GM19099 (cell line): ENCODE results near the gene POLR2E.

ENCODE experiments used
- POLR2A ChIP-seq: IDR thresholded peaks from 3 replicates; pipeline ENCODE4 v1.6.1; 2011; ENCODE audit warnings: low read depth; ENCODE audit not compliant: insufficient read length; ENCODE audit errors: extremely low read depth

POLR2E gene

GRCh38 chr19:1058112-1058511 is 37.1 kb downstream of the POLR2E start:
- no peak for TF ChIP-seq POLR2A

DNA sequence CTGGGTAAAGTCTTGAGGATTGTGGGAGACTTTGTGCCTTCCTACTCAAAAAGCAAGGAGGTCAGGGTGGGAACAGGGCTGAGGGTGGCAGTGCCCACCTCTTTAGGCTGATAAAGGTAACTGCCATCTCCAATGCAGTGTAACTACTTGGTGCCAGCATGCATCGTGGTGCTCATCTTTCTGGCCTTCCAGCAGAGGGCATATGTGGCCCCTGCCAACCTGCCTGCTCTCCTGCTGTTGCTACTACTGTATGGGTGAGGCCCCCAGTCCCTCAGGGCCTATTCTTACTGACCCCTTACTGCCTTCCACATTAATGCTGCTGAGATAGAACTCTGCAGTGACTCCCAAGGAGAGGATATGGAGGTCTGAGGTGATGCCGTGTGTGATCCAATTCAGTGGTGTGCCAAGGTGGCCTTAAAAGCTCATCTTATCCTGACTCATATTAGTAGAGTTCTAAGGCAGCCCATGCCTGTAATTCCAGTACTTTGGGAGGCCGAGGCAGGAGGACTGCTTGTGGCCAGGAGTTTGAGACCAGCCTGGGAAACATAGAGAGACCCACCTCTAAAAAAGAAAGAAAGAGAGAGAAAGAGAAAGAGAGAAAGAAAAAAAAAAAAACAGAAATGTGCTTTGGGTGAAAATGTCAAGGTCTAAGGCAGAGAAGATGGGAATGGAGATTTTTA is 37.9 kb downstream of the POLR2E start:
- TF ChIP-seq POLR2A: no peak

- no peak for TF ChIP-seq POLR2A
Measured at GRCh38 chr19:1055886-1056620, 39.1 kb downstream of the POLR2E start.

DNA sequence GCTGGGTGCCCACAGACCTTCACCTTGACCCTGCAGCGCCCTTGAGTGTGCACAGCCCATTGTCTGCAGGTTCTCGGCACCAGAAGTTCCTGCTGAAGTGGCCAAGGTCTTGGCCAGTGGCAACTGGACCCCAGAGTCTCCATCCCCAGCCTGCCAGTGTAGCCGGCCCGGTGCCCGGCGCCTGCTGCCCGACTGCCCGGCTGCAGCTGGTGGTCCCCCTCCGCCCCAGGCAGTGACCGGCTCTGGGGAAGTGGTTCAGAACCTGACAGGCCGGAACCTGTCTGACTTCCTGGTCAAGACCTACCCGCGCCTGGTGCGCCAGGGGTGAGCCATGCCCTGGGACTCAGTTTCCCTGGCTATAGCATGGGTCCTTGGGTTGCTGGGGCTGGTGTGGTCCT is 40.1 kb downstream of the POLR2E start:
- no peak for TF ChIP-seq POLR2A

GRCh38 chr19:1054102-1055027 is 40.8 kb downstream of the POLR2E start:
- TF ChIP-seq POLR2A: no peak

GRCh38 chr19:1053176-1054101 is 41.7 kb downstream of the POLR2E start:
- no peak for TF ChIP-seq POLR2A

DNA sequence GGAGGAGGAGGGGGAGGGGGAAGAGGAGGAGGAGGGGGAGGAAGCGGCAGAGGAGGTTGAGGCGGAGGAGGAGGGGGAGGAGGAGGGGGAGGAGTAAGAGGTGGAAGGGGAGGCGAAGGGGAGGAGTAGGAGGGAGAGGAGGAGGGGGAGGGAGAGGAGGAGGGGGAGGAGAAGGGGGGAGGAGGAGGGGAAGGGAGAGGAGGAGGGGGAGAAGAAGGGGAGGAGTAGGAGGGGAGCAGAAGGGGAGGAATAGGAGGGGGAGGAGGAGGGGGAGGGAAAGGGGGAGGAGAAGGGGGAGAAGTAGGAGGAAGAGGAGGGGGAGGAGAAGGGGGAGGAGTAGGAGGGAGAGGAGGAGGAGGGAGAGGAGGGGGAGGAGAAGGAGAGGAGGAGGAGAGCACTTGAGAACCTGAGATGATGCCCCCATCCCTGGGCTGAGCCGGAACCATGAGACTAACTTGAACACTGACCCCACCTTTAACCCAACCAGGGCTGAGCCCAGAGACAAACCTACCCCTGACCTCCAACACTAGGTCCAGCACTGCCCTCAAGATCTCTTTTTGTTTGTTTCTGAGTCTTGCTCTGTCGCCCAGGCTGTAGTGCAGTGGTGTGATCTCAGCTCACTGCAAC is 42.7 kb downstream of the POLR2E start:
- TF ChIP-seq POLR2A: no peak

DNA sequence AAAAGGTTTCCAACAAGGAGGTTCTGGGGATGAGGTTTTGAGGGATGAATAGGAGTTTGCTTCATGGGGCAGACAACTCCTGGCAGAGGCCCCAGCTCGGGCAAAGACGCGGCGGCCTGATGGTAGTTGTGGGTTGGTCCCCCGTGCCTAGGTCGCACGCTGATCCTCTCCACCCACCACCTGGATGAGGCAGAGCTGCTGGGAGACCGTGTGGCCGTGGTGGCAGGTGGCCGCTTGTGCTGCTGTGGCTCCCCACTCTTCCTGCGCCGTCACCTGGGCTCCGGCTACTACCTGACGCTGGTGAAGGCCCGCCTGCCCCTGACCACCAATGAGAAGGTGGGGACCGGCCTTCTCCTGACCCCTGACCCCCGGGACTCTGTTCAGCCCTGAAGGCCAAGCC is 43.4 kb downstream of the POLR2E start:
- no peak for TF ChIP-seq POLR2A

DNA sequence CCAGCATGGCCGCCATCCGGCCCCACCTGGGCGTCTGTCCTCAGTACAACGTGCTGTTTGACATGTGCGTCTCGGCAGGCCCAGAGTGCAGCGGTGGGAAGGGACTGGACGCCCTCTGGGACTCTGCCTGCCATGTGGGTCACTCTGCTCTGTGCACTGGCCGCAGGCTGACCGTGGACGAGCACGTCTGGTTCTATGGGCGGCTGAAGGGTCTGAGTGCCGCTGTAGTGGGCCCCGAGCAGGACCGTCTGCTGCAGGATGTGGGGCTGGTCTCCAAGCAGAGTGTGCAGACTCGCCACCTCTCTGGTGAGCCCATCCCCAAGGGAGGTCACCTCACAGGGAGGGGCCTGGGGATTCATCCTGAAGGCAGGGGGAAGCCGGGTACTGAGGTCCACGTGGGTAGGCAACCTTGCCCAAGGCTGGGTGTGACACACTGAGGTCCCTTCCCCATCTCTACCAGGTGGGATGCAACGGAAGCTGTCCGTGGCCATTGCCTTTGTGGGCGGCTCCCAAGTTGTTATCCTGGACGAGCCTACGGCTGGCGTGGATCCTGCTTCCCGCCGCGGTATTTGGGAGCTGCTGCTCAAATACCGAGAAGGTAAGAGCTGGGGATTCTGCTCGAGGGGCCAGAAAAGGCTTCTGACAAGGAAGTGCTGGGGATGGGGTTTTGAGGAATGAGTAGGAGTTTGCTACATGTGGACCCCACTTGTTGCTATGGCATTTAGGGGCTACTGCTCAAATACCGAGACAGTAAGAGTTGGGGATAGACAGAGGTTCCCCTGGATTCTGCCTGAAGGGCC is 44.0 kb downstream of the POLR2E start:
- TF ChIP-seq POLR2A: no peak

- no peak for TF ChIP-seq POLR2A
Measured at GRCh38 chr19:1049800-1050199, 45.4 kb downstream of the POLR2E start.

DNA sequence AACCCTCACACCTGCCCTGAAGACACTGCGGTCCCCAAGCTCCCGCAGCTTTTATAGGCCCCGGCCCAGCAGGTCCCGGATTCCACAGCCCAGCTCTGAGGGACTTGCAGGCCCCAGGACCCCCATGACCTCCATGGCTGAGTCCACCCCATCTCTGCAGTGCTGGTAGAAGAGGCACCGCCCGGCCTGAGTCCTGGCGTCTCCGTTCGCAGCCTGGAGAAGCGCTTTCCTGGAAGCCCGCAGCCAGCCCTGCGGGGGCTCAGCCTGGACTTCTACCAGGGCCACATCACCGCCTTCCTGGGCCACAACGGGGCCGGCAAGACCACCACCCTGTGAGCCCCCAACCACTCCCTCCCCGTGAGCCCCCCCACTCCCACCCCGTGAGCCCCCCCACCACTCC is 46.1 kb downstream of the POLR2E start:
- TF ChIP-seq POLR2A: no peak

DNA sequence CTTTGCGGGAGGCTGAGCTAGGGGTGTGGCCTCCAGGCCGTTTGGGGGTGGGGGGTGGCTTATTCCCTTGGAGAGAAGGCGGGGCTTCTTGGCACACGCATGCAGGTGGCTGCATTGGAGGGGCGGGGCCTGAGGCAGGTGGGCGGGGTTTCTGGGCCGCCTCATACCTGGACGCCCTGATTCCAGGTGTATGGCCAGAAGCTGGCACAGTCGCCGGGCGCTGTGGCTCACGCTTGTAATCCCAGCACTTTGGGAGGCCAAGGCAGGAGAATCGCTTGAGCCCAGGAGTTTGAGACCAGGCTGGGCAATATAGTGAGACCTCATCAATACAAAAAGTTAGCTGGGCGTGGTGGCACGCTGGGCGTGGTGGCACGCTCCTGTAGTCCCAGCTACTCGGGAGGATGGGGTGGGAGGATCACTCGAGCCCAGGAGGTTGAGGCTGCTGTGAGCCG is 47.5 kb downstream of the POLR2E start:
- no peak for TF ChIP-seq POLR2A
